ENCODE results near the gene PCCA.

The PCCA gene

GRCh38 chr13:100063333-100063732 is 25.6 kb upstream of the PCCA start:
- no peak for ATAC-seq (ENCODE audit: insufficient read depth, low read depth)
- Histone ChIP-seq H3K36me3 (ENCODE audit: insufficient read depth, low read length) (no peaks in the 10 kb centered on the region), H3K4me1 (ENCODE audit: insufficient read depth, low read length) (no peaks in the 10 kb centered on the region), H3K4me3 (ENCODE audit: low read depth in 1 of 2, low read length in 2 of 2) (no peak overlapping the region), H2AFZ (ENCODE audit: low read depth, low read length) (no peak overlapping the region), H3K79me2 (ENCODE audit: insufficient read depth, low read length) (no peaks in the 10 kb centered on the region), H3K27ac (ENCODE audit: low read length) (no peak overlapping the region), H3K27me3 (ENCODE audit: insufficient read depth, low read length, poor library complexity) (no peaks in the 10 kb centered on the region), H3K4me2 (ENCODE audit: insufficient read depth, low read length) (no peak overlapping the region), H4K20me1 (ENCODE audit: insufficient read depth, low read length) (no peaks in the 10 kb centered on the region), H3K9ac (ENCODE audit: low read depth, low read length) (no peak overlapping the region), H3K9me3 (ENCODE audit: insufficient read depth, low read length, severe bottlenecking) (peaks cover 3% of the 10 kb centered on the region)
- TF ChIP-seq CTCF (IDR thresholded peaks at IDR 0.05; ENCODE audit: borderline replicate concordance, extremely low read depth, low read length, poor library complexity, severe bottlenecking) (no peak), EZH2 (IDR thresholded peaks at IDR 0.05; ENCODE audit: borderline replicate concordance, low read depth, low read length, severe bottlenecking) (no peak)
- no peak for DNase-seq

GRCh38 chr13:100063906-100064305 is 25.0 kb upstream of the PCCA start:
- Histone ChIP-seq H4K20me1 (ENCODE audit: insufficient read depth, low read length) (no peaks in the 10 kb centered on the region), H3K4me2 (ENCODE audit: insufficient read depth, low read length) (no peak overlapping the region), H3K27ac (ENCODE audit: low read length) (no peak overlapping the region), H2AFZ (ENCODE audit: low read depth, low read length) (no peak overlapping the region), H3K27me3 (ENCODE audit: insufficient read depth, low read length, poor library complexity) (no peaks in the 10 kb centered on the region), H3K9ac (ENCODE audit: low read depth, low read length) (no peak overlapping the region), H3K9me3 (ENCODE audit: insufficient read depth, low read length, severe bottlenecking) (no peaks in the 10 kb centered on the region), H3K4me1 (ENCODE audit: insufficient read depth, low read length) (no peaks in the 10 kb centered on the region), H3K4me3 (ENCODE audit: low read depth in 1 of 2, low read length in 2 of 2) (no peak overlapping the region), H3K79me2 (ENCODE audit: insufficient read depth, low read length) (no peaks in the 10 kb centered on the region), H3K36me3 (ENCODE audit: insufficient read depth, low read length) (no peaks in the 10 kb centered on the region)
- TF ChIP-seq CTCF (IDR thresholded peaks at IDR 0.05; ENCODE audit: borderline replicate concordance, extremely low read depth, low read length, poor library complexity, severe bottlenecking) (no peak), EZH2 (IDR thresholded peaks at IDR 0.05; ENCODE audit: borderline replicate concordance, low read depth, low read length, severe bottlenecking) (no peak)
- no peak for ATAC-seq (ENCODE audit: insufficient read depth, low read depth)
- DNase-seq = no peak

- no peaks in the 10 kb centered on the region for H4K20me1 ChIP-seq (ENCODE audit: insufficient read depth, low read length)
- no peak overlapping the region for H3K9ac ChIP-seq (ENCODE audit: low read depth, low read length)
- no peaks in the 10 kb centered on the region for H3K79me2 ChIP-seq (ENCODE audit: insufficient read depth, low read length)
- DNase-seq (no peak), ATAC-seq (ENCODE audit: insufficient read depth, low read depth) (no peak)
- H3K27ac ChIP-seq (ENCODE audit: low read length) = no peak overlapping the region
- H3K9me3 ChIP-seq (ENCODE audit: insufficient read depth, low read length, severe bottlenecking) = no peaks in the 10 kb centered on the region
- H3K36me3 ChIP-seq (ENCODE audit: insufficient read depth, low read length) = no peaks in the 10 kb centered on the region
- no peak overlapping the region for H3K4me3 ChIP-seq (ENCODE audit: low read depth in 1 of 2, low read length in 2 of 2)
- no peaks in the 10 kb centered on the region for H3K27me3 ChIP-seq (ENCODE audit: insufficient read depth, low read length, poor library complexity)
- no peaks in the 10 kb centered on the region for H3K4me1 ChIP-seq (ENCODE audit: insufficient read depth, low read length)
- TF ChIP-seq CTCF (IDR thresholded peaks at IDR 0.05; ENCODE audit: borderline replicate concordance, extremely low read depth, low read length, poor library complexity, severe bottlenecking) (no peak), EZH2 (IDR thresholded peaks at IDR 0.05; ENCODE audit: borderline replicate concordance, low read depth, low read length, severe bottlenecking) (no peak)
- H2AFZ ChIP-seq (ENCODE audit: low read depth, low read length) = no peak overlapping the region
- no peak overlapping the region for H3K4me2 ChIP-seq (ENCODE audit: insufficient read depth, low read length)
Measured at GRCh38 chr13:100068133-100068931, 20.6 kb upstream of the PCCA start.

Measured in DND-41 (cell line).